Measurements from ENCODE around the gene GABPB1. TPM values are rescaled to one million over a fixed set of nuclear protein-coding genes. Genes with fewer than 3 reads are reported as not detected.
A peak's percentile ranks its signal among the peaks of the same experiment; 100 is the strongest.

Gene GABPB1
- total RNA-seq, 3 donors from 2014 or later (not counting 1 experiment from before 2014, with no cell fraction given) = 20.8 to 30.8 (median 26.3) TPM

GRCh38 chr15:50262533-50262932, 92.5 kb downstream of the GABPB1 start:
- no peak overlapping the region for H3K4me3 ChIP-seq (ENCODE audit: low read length)
- Mint-ChIP-seq H3K4me1 (peaks cover 40 to 42% of the 10 kb centered on the region in 2 donors), H3K36me3 (no peaks in the 10 kb centered on the region), H3K4me3 (peak overlapping the region; percentile 51), H3K27me3 (ENCODE audit: low read depth in 2 of 2) (no peaks in the 10 kb centered on the region), H3K9me3 (no peaks in the 10 kb centered on the region), H3K27ac (peak overlapping the region; percentile 85 to 88)
- ATAC-seq (peak; percentile 71 to 91 (median 84)), DNase-seq (peak; percentile 59 to 75)
- no peaks in the 10 kb centered on the region for H3K36me3 ChIP-seq (ENCODE audit: control insufficient read depth, insufficient read depth, low read length)
- 0% methylated on average over 4 of the region's 4 CpGs for WGBS (ENCODE audit: insufficient coverage)
- no peaks in the 10 kb centered on the region for H3K9me3 ChIP-seq (ENCODE audit: control insufficient read depth, insufficient read depth, low read length)
- H3K27ac ChIP-seq (ENCODE audit: low read length) = peak overlapping the region; percentile 54
- no peak for TF ChIP-seq CTCF (IDR thresholded peaks at IDR 0.05)
- H3K4me1 ChIP-seq (ENCODE audit: control insufficient read depth, insufficient read depth, low read length) = peaks cover 47% of the 10 kb centered on the region
- intact Hi-C loops (cut with micrococcal nuclease) = loop anchor here (1.0 to 5.0 kb wide), 3 partner anchors 80 to 644 kb away; partner anchors contain the start of gene SLC27A2
- no peaks in the 10 kb centered on the region for H3K27me3 ChIP-seq (ENCODE audit: control insufficient read depth, insufficient read depth, low read length)

GRCh38 chr15:50261981-50262380, 93.0 kb downstream of the GABPB1 start:
- Histone ChIP-seq H3K27me3 (ENCODE audit: control insufficient read depth, insufficient read depth, low read length) (no peaks in the 10 kb centered on the region), H3K4me1 (ENCODE audit: control insufficient read depth, insufficient read depth, low read length) (peaks cover 47% of the 10 kb centered on the region), H3K9me3 (ENCODE audit: control insufficient read depth, insufficient read depth, low read length) (no peaks in the 10 kb centered on the region), H3K4me3 (ENCODE audit: low read length) (no peak overlapping the region), H3K27ac (ENCODE audit: low read length) (peak overlapping the region; percentile 54), H3K36me3 (ENCODE audit: control insufficient read depth, insufficient read depth, low read length) (no peaks in the 10 kb centered on the region)
- Mint-ChIP-seq H3K9me3 (no peaks in the 10 kb centered on the region), H3K36me3 (no peaks in the 10 kb centered on the region), H3K4me3 (peak overlapping the region; percentile 51), H3K27me3 (ENCODE audit: low read depth in 2 of 2) (no peaks in the 10 kb centered on the region), H3K27ac (peak overlapping the region; percentile 85 to 88), H3K4me1 (peaks cover 40 to 42% of the 10 kb centered on the region in 2 donors)
- intact Hi-C loops (cut with micrococcal nuclease) = loop anchor here (1.0 to 5.0 kb wide), 3 partner anchors 80 to 645 kb away; partner anchors contain the start of gene SLC27A2
- DNase-seq (peak in 1 of 2 donors; percentile 49), ATAC-seq (peak in 2 of 3 donors; percentile 40 to 43)
- TF ChIP-seq CTCF (IDR thresholded peaks at IDR 0.05) = peak; percentile 31
- WGBS (ENCODE audit: insufficient coverage) = 79% methylated on average over 3 of the region's 3 CpGs

GRCh38 chr15:50260969-50261496, 94.0 kb downstream of the GABPB1 start:
- intact Hi-C loops (cut with micrococcal nuclease) = loop anchor here (5.0 kb wide), 1 partner anchor 79 kb away; the partner anchor contains the start of gene SLC27A2

More at GRCh38 chr15:50260969-50261496, 94.0 kb downstream of the GABPB1 start:
- Histone ChIP-seq H3K4me1 (ENCODE audit: control insufficient read depth, insufficient read depth, low read length) (peaks cover 47% of the 10 kb centered on the region), H3K27ac (ENCODE audit: low read length) (no peak overlapping the region), H3K4me3 (ENCODE audit: low read length) (no peak overlapping the region), H3K9me3 (ENCODE audit: control insufficient read depth, insufficient read depth, low read length) (no peaks in the 10 kb centered on the region), H3K36me3 (ENCODE audit: control insufficient read depth, insufficient read depth, low read length) (no peaks in the 10 kb centered on the region), H3K27me3 (ENCODE audit: control insufficient read depth, insufficient read depth, low read length) (no peaks in the 10 kb centered on the region)
- H3K27ac Mint-ChIP-seq = peak overlapping the region; percentile 86 to 88
- DNase-seq (no peak), ATAC-seq (peak in 2 of 3 donors; percentile 3 to 64)
- no peaks in the 10 kb centered on the region for H3K9me3 Mint-ChIP-seq
- H3K4me1 Mint-ChIP-seq = peaks cover 40 to 42% of the 10 kb centered on the region in 2 donors
- H3K27me3 Mint-ChIP-seq (ENCODE audit: low read depth in 2 of 2) = no peaks in the 10 kb centered on the region
- H3K4me3 Mint-ChIP-seq = peak overlapping the region; percentile 72
- 67% methylated on average over 2 of the region's 2 CpGs for WGBS (ENCODE audit: insufficient coverage)
- H3K36me3 Mint-ChIP-seq = no peaks in the 10 kb centered on the region
- no peak for TF ChIP-seq CTCF (IDR thresholded peaks at IDR 0.05)

Measured in natural killer cell (primary cell).